ENCODE measurements around the gene TMEM120A.

TMEM120A gene

DNA sequence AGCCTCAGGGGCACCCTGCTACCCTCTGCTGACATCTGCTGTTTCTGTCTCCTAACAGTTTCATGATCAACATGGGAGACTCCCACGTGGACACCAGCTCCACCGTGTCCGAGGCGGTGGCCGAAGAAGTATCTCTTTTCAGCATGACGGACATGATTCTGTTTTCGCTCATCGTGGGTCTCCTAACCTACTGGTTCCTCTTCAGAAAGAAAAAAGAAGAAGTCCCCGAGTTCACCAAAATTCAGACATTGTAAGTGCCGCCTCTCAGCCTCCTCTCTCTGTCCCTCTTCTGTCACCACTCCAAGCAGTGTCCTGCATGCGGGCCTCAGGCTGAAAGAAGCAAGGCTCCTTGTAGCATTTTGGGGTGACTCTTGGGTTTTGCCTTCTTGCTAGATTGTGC lies 40.5 kb downstream of the TMEM120A start:
- H3K4me3 ChIP-seq (ENCODE audit: low read depth, low read length): no peak overlapping the region
- no peaks in the 10 kb centered on the region for H3K27me3 ChIP-seq (replicated peaks)
- no peak for DNase-seq
- H3K27ac ChIP-seq: no peak overlapping the region
- peaks cover 3% of the 10 kb centered on the region for H3K36me3 ChIP-seq (replicated peaks)
- in situ Hi-C loops (cut with HindIII; ENCODE audit: low pct_ligation_motif_present, low sequenced_read_pairs): no loop called here
- TF ChIP-seq, protein P1, sequence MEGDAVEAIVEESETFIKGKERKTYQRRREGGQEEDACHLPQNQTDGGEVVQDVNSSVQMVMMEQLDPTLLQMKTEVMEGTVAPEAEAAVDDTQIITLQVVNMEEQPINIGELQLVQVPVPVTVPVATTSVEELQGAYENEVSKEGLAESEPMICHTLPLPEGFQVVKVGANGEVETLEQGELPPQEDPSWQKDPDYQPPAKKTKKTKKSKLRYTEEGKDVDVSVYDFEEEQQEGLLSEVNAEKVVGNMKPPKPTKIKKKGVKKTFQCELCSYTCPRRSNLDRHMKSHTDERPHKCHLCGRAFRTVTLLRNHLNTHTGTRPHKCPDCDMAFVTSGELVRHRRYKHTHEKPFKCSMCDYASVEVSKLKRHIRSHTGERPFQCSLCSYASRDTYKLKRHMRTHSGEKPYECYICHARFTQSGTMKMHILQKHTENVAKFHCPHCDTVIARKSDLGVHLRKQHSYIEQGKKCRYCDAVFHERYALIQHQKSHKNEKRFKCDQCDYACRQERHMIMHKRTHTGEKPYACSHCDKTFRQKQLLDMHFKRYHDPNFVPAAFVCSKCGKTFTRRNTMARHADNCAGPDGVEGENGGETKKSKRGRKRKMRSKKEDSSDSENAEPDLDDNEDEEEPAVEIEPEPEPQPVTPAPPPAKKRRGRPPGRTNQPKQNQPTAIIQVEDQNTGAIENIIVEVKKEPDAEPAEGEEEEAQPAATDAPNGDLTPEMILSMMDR (IDR thresholded peaks at IDR 0.05; ENCODE audit: low read depth, low read length, missing control alignments): no peak

DNA sequence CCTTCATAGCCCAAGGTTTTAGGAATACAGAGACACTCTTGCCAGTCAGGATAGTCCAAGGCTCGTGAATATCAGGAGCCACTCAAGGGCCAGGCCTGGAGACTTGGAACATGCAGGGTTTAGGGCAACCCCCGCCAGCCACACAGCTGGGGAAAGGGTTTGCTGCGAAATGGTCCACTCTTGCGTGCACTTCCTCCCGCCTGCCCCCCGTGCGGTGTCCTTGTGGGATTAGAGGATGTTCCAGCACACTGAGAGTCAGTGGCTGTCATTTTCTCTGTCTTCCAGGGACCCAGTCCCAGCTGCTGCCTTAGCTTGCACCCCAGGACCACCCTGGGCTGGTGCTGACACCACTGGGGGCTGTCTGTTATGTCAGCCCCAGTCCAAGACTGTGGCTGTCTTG lies 41.0 kb downstream of the TMEM120A start:
- H3K4me3 ChIP-seq (ENCODE audit: low read depth, low read length): no peak overlapping the region
- TF ChIP-seq, protein P1 (IDR thresholded peaks at IDR 0.05; ENCODE audit: low read depth, low read length, missing control alignments): no peak
- no peak for DNase-seq
- in situ Hi-C loops (cut with HindIII; ENCODE audit: low pct_ligation_motif_present, low sequenced_read_pairs): no loop called here
- H3K27ac ChIP-seq: no peak overlapping the region
- peaks cover 3% of the 10 kb centered on the region for H3K36me3 ChIP-seq (replicated peaks)
- H3K27me3 ChIP-seq (replicated peaks): no peaks in the 10 kb centered on the region

DNA sequence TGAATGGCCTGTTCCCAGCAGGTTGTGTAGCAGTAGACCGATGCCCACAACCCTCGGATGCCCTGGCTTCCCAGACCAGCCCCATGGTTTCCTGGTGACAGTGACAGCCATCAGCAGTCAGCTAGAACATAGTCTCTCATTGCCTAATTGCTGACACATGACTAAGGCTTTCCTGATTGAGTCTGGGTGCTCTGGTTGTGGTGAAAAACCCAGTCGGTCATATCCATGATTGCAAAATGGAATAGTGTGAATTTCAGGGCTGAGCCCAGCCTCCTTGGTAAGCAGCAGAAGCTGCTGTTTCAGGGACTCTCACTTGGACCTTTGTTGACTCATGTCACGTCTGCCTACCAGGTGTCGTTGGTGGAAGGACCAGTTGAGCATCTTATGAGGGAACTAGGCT lies 42.9 kb downstream of the TMEM120A start:
- no peaks in the 10 kb centered on the region for H3K27me3 ChIP-seq (replicated peaks)
- no peak overlapping the region for H3K4me3 ChIP-seq (ENCODE audit: low read depth, low read length)
- peak; percentile 56 for DNase-seq
- TF ChIP-seq, protein P1 (IDR thresholded peaks at IDR 0.05; ENCODE audit: low read depth, low read length, missing control alignments): no peak
- no peak overlapping the region for H3K27ac ChIP-seq
- H3K36me3 ChIP-seq (replicated peaks): peaks cover 3% of the 10 kb centered on the region
- in situ Hi-C loops (cut with HindIII; ENCODE audit: low pct_ligation_motif_present, low sequenced_read_pairs): no loop called here

GRCh38 chr7:75950111-75950681 lies 44.2 kb downstream of the TMEM120A start:
- no peaks in the 10 kb centered on the region for H3K27me3 ChIP-seq (replicated peaks)
- H3K4me3 ChIP-seq (ENCODE audit: low read depth, low read length): no peak overlapping the region
- in situ Hi-C loops (cut with HindIII; ENCODE audit: low pct_ligation_motif_present, low sequenced_read_pairs): no loop called here
- DNase-seq: no peak
- TF ChIP-seq, protein P1 (IDR thresholded peaks at IDR 0.05; ENCODE audit: low read depth, low read length, missing control alignments): no peak
- H3K36me3 ChIP-seq (replicated peaks): no peaks in the 10 kb centered on the region
- H3K27ac ChIP-seq: no peak overlapping the region

DNA sequence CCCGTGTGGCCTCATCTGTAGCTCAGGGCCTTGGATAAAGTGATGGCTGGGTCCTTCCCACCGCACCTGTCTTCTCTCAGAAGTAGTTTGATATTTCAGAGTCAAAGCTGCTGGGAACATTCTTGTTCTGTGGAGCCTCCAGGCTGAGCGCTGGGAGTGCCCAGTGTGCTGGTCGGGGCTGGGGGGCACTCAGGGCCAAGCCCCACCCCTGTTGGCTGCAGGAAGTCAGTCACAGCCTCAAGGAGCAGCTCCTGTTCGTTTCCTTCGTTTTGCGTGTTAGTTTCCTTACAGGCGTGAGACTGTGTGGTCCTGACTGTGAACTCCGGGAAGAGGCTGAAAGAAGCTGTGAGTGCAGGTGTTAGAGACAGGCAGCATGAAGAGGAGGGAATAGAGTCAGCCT lies 46.2 kb downstream of the TMEM120A start:
- no peak overlapping the region for H3K4me3 ChIP-seq (ENCODE audit: low read depth, low read length)
- no peaks in the 10 kb centered on the region for H3K27me3 ChIP-seq (replicated peaks)
- TF ChIP-seq, protein P1 (IDR thresholded peaks at IDR 0.05; ENCODE audit: low read depth, low read length, missing control alignments): no peak
- no peaks in the 10 kb centered on the region for H3K36me3 ChIP-seq (replicated peaks)
- no peak overlapping the region for H3K27ac ChIP-seq
- DNase-seq: no peak
- in situ Hi-C loops (cut with HindIII; ENCODE audit: low pct_ligation_motif_present, low sequenced_read_pairs): no loop called here

DNA sequence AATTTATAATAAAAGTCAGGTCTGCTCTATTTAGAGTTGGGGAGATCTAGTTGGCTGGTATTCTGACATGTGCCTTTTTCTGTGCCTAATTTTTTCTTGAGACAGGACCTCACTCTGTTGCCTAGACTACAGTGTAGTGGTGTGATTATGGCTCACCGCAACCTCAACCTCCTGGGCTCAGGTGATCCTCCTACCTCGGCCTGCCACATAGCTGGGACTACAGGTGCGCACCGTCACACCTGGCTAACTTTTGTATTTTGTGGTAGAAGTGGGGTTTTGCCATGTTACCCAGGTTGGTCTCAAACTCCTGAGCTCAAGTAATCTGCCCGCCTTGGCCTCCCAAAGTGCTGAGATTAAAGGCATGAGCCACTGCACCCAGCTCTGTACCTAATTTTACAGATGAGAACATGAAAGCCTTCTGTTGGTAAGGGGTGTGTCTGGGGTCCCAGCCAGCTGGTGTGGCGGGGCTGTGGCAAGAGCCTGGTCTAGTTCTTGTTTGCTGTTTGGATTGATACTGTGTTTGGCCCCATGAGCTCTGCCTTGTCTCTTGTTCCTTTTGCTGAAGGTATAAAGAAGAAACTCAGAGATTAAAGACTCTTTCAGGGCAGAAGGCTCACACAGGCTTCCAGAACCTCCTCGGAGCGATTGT lies 48.1 kb downstream of the TMEM120A start:
- TF ChIP-seq, protein P1 (IDR thresholded peaks at IDR 0.05; ENCODE audit: low read depth, low read length, missing control alignments): no peak
- DNase-seq: no peak

More for the DNA sequence above, 48.1 kb downstream of the TMEM120A start:
- Histone ChIP-seq H3K27me3 (replicated peaks) (no peaks in the 10 kb centered on the region), H3K4me3 (ENCODE audit: low read depth, low read length) (no peak overlapping the region), H3K36me3 (replicated peaks) (no peaks in the 10 kb centered on the region), H3K27ac (no peak overlapping the region)
- in situ Hi-C loops (cut with HindIII; ENCODE audit: low pct_ligation_motif_present, low sequenced_read_pairs): no loop called here
